Activated CD4-positive, alpha-beta T cell treated with anti-CD3 and anti-CD28 coated beads, Interleukin-2, amount 50 U/mL, for 24 hours (primary cell): ENCODE results near the gene NPY1R.

Experiments
- DNase-seq, 2 donors: peaks; one replicate each; pipeline ENCODE4 v3.0.0-alpha.2; 2020; ENCODE audit warnings: low read depth in 1 of 2, low spot score in 1 of 2

NPY1R gene

DNA sequence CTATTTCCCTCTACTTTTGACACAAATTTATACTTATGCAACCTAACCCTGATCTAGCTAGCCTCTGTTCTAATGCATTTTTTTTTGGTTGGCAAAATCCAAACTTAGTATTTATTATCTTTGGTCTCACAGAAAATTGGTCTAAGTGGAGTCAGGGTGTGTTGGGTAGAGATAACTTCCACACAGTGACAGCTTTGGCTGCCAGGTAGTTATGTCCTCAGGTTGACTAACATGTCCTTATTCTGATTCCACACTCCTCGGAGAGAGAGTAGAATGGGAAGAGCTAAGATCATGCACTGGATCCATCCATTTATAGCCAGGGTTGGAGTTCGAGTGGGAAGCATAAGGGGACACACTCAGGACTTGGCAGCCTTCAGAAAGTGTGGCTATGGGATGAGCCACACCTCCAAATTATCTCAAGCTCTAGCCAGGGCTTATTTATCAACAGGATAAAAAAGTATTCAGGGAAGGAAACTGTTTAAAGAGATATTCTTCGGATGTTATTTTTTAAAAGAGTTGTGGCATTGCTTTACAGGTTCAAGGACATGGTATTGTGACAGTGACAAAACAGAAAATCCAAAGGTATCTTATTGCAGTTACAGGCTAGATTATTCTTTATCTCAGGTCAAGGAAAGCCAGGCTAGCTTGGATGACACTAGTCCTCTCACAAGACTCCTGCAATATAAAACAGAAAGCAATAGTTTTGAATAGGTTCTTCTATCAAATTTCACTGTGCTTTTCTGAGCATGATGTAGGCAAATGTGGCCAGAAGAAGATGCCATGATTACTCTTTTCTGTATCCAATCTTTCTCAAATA, 51.5 kb downstream of the NPY1R start:
- no peak for DNase-seq

DNA sequence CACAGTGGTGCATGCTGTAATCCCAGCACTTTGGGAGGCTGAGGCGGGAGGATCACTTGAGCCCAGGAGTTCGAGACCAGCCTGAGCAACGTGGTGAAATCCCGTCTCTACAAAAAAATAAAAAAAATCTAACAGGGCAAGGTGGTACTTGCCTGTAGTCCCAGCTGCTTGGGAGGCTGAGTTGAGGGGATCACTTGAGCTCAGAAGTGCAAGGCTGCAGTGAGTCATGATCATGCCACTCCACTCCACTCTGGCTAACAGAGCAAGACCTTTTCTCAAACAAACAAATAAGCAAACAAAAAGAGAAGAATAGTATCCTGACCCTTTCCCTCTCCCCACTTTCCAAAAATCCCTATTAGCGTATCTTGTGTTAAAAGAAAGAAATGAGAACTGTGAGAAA, 52.7 kb downstream of the NPY1R start:
- DNase-seq: no peak

DNA sequence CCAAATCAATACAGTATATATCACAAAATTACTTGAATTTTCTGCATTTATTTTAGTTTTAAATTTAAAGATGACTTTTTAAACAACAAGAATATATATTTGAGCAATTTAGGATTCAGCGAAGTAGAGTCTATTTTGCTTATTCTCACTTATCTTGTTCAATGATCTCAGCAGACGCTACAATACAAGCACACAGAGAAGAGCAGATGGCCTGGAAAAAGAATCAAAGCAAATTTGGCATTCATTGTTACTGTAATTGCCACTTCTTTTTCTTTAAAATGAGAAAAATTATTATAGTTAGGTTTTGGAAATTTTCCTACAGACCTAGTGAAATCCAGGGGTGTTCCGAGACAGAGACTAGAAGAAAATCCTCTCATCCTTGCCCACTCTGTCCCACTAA, 57.5 kb downstream of the NPY1R start:
- no peak for DNase-seq
